T-cell (primary cell): ENCODE results near the gene RETREG1. TPM values are rescaled to one million over a fixed set of nuclear protein-coding genes. Genes with fewer than 3 reads are reported as not detected.

Experiments
- ATAC-seq, 4 experiments: fragments of 200-7000 bp in 3 of 4; fragments of 150-1000 bp in 1 of 4; cut with Tn5 transposase; replicated peaks in 1 of 4; 1 replicate in 3 of 4; 2 replicates in 1 of 4; pipeline ENCODE4 v1.10.0; 2021; ENCODE audit warnings: moderate library complexity in 3 of 4, mild to moderate bottlenecking in 2 of 4, moderate number of reproducible peaks in 1 of 4
- CTCF ChIA-PET, 2 donors: fragments of 300-600 bp; sonication (Branson Sonifier 250); formaldehyde crosslinking; loops; one replicate each; lab custom pipeline; 2022; ENCODE audit warnings: antibody characterized with exemption in 2 of 2; lab: Charles Lee
- POLR2A ChIA-PET, 2 donors: fragments of 300-600 bp; sonication (Branson Sonifier 250); formaldehyde crosslinking; loops; one replicate each; lab custom pipeline; 2022; ENCODE audit warnings: antibody characterized with exemption in 2 of 2; lab: Charles Lee
- DNase-seq, 35 experiments: peaks; one replicate each; pipeline versions ENCODE4 v3.0.0 to v3.0.0-alpha.2; 2013 to 2023
- H3K27ac ChIP-seq: one replicate; pipeline ENCODE4 v1.5.1; 2013; ENCODE audit warnings: low read length
- H3K27me3 ChIP-seq, 2 experiments: replicated peaks in 1 of 2; 1 replicate in 1 of 2; 2 replicates in 1 of 2; pipeline versions ENCODE4 v1.6.1 to v1.7.0; 2013; ENCODE audit warnings: low read length in 1 of 2, mixed read lengths in 1 of 2; ENCODE audit not compliant: control insufficient read depth in 2 of 2, insufficient read depth in 2 of 2; ENCODE audit errors: extremely low read depth in 1 of 2
- H3K36me3 ChIP-seq, 2 donors: 1 replicate in 1 of 2; 2 replicates in 1 of 2; pipeline versions ENCODE4 v1.6.1 to v1.7.0; 2013; ENCODE audit warnings: low read length in 1 of 2; ENCODE audit not compliant: control insufficient read depth in 2 of 2, insufficient read depth in 1 of 2; ENCODE audit errors: extremely low read depth in 1 of 2
- H3K4me1 ChIP-seq, 2 experiments: 1 replicate in 1 of 2; 2 replicates in 1 of 2; pipeline versions ENCODE4 v1.6.1 to v1.7.0; 2013; ENCODE audit warnings: low read length in 2 of 2, mixed read lengths in 1 of 2; ENCODE audit not compliant: insufficient read depth in 2 of 2, control insufficient read depth in 1 of 2; ENCODE audit errors: extremely low read depth in 1 of 2
- H3K4me3 ChIP-seq, 2 donors: 1 replicate in 1 of 2; 2 replicates in 1 of 2; pipeline versions ENCODE4 v1.5.1 to v1.7.0; 2013; ENCODE audit warnings: mild to moderate bottlenecking in 2 of 2, low read length in 1 of 2, moderate library complexity in 1 of 2; ENCODE audit not compliant: control insufficient read depth in 1 of 2; ENCODE audit errors: extremely low read depth in 1 of 2
- H3K9me3 ChIP-seq: 2 replicates; pipeline ENCODE4 v1.7.0; 2013
- H3K27ac Mint-ChIP-seq, 2 donors: one replicate each; pipeline ENCODE4 v1.8.0; 2020 to 2021; ENCODE audit warnings: mild to moderate bottlenecking in 2 of 2, mixed read lengths in 2 of 2
- H3K27me3 Mint-ChIP-seq, 2 donors: one replicate each; pipeline ENCODE4 v1.8.0; 2021 to 2022; ENCODE audit warnings: mixed read lengths in 2 of 2
- H3K36me3 Mint-ChIP-seq: one replicate; pipeline ENCODE4 v1.8.0; 2021; ENCODE audit warnings: mixed read lengths
- H3K4me1 Mint-ChIP-seq, 3 donors: one replicate each; pipeline ENCODE4 v1.8.0; 2020 to 2022; ENCODE audit warnings: mixed read lengths in 3 of 3, mild to moderate bottlenecking in 1 of 3
- H3K4me3 Mint-ChIP-seq, 3 donors: one replicate each; pipeline ENCODE4 v1.8.0; 2020 to 2022; ENCODE audit warnings: mild to moderate bottlenecking in 3 of 3, mixed read lengths in 3 of 3, moderate library complexity in 3 of 3
- H3K9me3 Mint-ChIP-seq, 3 donors: one replicate each; pipeline ENCODE4 v1.8.0; 2020 to 2022; ENCODE audit warnings: mixed read lengths in 3 of 3
- WGBS: methylation state at CpG from one replicate; pipeline ENCODE4 v1.1.5; 2013; ENCODE audit warnings: missing lambda C conversion rate; ENCODE audit not compliant: insufficient coverage; 5-methylcytosine and 5-hydroxymethylcytosine counted together
- total RNA-seq, 35 experiments: library from RNA in 6 of 35; stranded (reverse) in 6 of 35; fragments of 120-200 nt in 1 of 35; gene quantifications; one replicate each; pipeline versions ENCODE4 v1.2.1 to v1.2.4 and lab custom pipeline; 2013 to 2026

Gene RETREG1
- total RNA-seq, 5 donors from 2014 or later (not counting 1 experiment from before 2014, with no cell fraction given) = 41.0 to 72.1 (median 55.5) TPM

DNA sequence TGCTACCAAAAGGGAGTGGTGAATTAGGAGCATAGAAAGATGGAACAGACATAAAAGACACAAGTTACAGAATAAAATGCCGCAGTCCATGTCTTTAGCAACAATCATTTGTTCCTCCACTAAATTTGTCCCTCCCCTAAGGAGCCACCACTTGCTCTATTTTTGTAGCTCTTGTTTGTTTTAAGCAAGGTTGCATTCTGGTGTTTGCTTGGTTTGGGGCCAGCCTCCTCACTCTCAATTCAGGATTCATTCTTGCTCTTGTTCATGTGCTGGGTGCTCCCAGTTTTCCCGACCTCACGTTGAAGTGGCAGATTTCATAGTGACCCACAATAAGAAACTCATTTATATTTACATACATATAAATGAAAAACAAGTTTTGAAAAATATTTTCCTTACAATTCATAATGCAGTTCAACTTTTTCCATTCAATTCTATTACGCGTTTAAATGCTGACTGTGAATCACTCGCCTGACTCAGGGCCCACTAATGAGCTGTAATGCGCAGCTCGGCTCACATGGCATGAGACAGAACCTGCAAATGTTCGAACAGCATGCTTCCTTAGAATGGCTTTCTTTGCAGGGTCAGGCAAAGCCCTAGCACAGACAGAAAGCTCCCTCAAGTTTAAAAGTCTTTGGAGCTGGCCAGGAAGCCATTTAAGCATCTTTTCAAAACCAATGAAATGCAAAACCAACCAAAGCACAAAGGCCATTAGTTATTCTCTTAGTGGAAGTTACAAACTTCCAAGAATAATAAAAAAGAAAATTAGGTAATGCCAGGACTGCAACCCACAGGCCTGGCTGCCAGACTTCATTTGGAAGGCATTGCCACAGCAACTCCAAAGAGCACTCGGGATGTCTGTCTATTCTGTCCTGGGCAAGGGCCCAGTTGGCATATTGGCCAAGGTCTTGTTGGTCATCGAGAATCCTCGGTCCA lies 41.7 kb downstream of the RETREG1 start:
- POLR2A ChIA-PET = no interaction called here
- peaks cover 0 to 4% of the 10 kb centered on the region in 2 donors for H3K36me3 ChIP-seq
- WGBS = 96% methylated on average over 9 of the region's 12 CpGs
- CTCF ChIA-PET = interaction anchor here in 1 of 2 donors (0.7 kb wide), 1 partner anchor 10 kb away, joined by 6 read pairs; no protein-coding TSS in a partner anchor
- H3K27me3 ChIP-seq = no peaks in the 10 kb centered on the region
- ATAC-seq (no peak), DNase-seq (no peak)
- Mint-ChIP-seq H3K9me3 (no peaks in the 10 kb centered on the region), H3K4me3 (no peak overlapping the region), H3K36me3 (peaks cover 25% of the 10 kb centered on the region), H3K4me1 (peaks cover 21 to 47% (median 41%) of the 10 kb centered on the region in 3 donors), H3K27me3 (no peaks in the 10 kb centered on the region), H3K27ac (no peak overlapping the region)
- H3K9me3 ChIP-seq = no peaks in the 10 kb centered on the region
- no peak overlapping the region for H3K4me3 ChIP-seq
- no peak overlapping the region for H3K27ac ChIP-seq
- peaks cover 7 to 12% of the 10 kb centered on the region in 2 experiments for H3K4me1 ChIP-seq

DNA sequence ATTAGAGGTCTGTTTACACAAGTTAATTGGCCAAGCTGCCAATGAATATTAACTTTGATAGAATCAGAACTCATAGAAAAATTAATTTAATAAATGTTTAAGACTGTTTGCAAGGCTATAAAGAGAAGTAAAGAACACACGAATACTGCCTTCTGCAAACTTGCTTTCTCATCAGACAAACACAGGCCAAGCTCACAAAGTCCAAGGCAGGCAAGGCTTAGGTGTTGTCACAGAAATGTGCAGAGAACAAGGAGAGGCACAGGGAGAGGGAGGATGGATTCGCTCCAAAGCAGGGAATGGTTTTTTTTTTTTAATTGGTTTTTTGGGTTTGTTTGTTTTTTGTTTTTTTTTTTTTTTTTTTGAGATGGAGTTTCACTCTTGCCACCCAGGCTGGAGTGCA lies 43.4 kb downstream of the RETREG1 start:
- Histone ChIP-seq H3K36me3 (peaks cover 0 to 17% of the 10 kb centered on the region in 2 donors), H3K9me3 (no peaks in the 10 kb centered on the region), H3K27ac (no peak overlapping the region), H3K27me3 (no peaks in the 10 kb centered on the region), H3K4me3 (no peak overlapping the region), H3K4me1 (peaks cover 7 to 12% of the 10 kb centered on the region in 2 experiments)
- CTCF ChIA-PET = no interaction called here
- no peaks in the 10 kb centered on the region for H3K9me3 Mint-ChIP-seq
- DNase-seq = no peak
- H3K27me3 Mint-ChIP-seq = no peaks in the 10 kb centered on the region
- POLR2A ChIA-PET = no interaction called here
- no peak overlapping the region for H3K4me3 Mint-ChIP-seq
- peaks cover 33% of the 10 kb centered on the region for H3K36me3 Mint-ChIP-seq
- H3K4me1 Mint-ChIP-seq = peaks cover 18 to 47% (median 38%) of the 10 kb centered on the region in 3 donors
- no CpG with 5 or more reads among the region's 2 CpGs for WGBS
- no peak overlapping the region for H3K27ac Mint-ChIP-seq
- ATAC-seq = no peak

DNA sequence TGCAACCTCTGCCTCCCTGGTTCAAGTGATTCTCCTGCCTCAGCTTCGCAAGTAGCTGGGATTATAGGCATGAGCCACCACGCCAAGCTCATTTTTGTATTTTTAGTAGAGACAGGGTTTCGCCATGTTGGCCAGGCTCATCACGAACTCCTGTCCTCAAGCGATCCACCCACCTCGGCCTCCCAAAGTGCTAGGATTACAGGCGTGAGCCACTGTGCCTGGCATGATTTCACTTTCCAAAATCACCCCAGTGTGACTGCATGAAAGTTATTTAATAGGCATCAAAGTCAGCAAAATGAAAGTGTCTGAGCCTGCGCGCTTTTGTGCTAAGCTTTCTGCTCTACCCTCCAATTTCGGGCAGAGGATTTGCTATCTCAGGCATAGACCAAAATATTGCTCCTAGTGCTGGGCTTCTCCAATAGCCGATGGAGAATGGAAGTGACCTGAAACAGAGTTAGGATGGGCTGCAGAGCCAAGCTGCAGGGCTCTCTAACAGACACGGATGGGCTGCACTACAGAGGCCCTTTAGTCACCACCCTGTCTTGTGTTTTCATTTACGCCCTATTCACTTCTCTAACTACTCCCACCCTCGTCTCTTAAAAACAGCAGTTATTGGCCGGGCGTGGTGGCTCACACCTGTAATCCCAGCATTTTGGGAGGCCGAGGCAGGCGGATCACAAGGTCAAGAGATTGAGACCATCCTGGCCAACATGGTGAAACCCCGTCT lies 44.3 kb downstream of the RETREG1 start:
- no peak for DNase-seq
- H3K4me3 Mint-ChIP-seq = no peak overlapping the region
- Histone ChIP-seq H3K9me3 (no peaks in the 10 kb centered on the region), H3K36me3 (peaks cover 0 to 17% of the 10 kb centered on the region in 2 donors), H3K27me3 (no peaks in the 10 kb centered on the region), H3K4me1 (peaks cover 7 to 12% of the 10 kb centered on the region in 2 experiments), H3K4me3 (no peak overlapping the region), H3K27ac (no peak overlapping the region)
- peaks cover 21 to 47% (median 41%) of the 10 kb centered on the region in 3 donors for H3K4me1 Mint-ChIP-seq
- H3K9me3 Mint-ChIP-seq = no peaks in the 10 kb centered on the region
- H3K27me3 Mint-ChIP-seq = no peaks in the 10 kb centered on the region
- CTCF ChIA-PET = no interaction called here
- peaks cover 33% of the 10 kb centered on the region for H3K36me3 Mint-ChIP-seq
- 95% methylated on average over 13 of the region's 19 CpGs for WGBS
- no peak for ATAC-seq
- POLR2A ChIA-PET = interaction anchor here in 1 of 2 donors (0.7 kb wide), 1 partner anchor 836 kb away, joined by 6 read pairs; no protein-coding TSS in a partner anchor
- H3K27ac Mint-ChIP-seq = no peak overlapping the region

DNA sequence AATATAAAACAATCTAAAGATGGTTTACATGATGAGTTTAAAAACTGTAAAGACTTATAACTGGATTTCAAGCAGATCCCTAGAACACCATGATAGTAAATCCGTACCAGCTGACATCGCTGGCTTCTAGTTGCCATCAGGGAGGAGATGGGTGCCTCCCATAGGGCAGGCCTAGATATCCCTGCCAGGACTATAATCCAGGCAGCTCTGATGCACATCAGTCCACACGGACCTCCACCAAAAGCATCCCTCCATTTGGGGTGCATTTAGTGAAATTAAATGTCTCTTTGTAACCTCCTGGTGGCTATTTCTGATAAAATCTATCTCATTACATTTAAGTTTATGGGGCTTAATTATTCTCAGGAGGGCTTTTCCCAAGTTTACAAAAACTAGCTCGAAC lies 45.8 kb downstream of the RETREG1 start:
- Mint-ChIP-seq H3K4me3 (no peak overlapping the region), H3K27me3 (no peaks in the 10 kb centered on the region), H3K9me3 (no peaks in the 10 kb centered on the region), H3K27ac (no peak overlapping the region), H3K4me1 (peaks cover 29 to 54% (median 53%) of the 10 kb centered on the region in 3 donors), H3K36me3 (peaks cover 42% of the 10 kb centered on the region)
- H3K9me3 ChIP-seq = no peaks in the 10 kb centered on the region
- no peak overlapping the region for H3K4me3 ChIP-seq
- ATAC-seq = no peak
- 100% methylated on average over 2 of the region's 4 CpGs for WGBS
- H3K27me3 ChIP-seq = no peaks in the 10 kb centered on the region
- DNase-seq = no peak
- POLR2A ChIA-PET = no interaction called here
- peaks cover 7 to 12% of the 10 kb centered on the region in 2 experiments for H3K4me1 ChIP-seq
- CTCF ChIA-PET = interaction anchor here in 1 of 2 donors (0.6 kb wide), 1 partner anchor 1788 kb away, joined by 3 read pairs; no protein-coding TSS in a partner anchor
- no peak overlapping the region for H3K27ac ChIP-seq
- peaks cover 0 to 23% of the 10 kb centered on the region in 2 donors for H3K36me3 ChIP-seq

DNA sequence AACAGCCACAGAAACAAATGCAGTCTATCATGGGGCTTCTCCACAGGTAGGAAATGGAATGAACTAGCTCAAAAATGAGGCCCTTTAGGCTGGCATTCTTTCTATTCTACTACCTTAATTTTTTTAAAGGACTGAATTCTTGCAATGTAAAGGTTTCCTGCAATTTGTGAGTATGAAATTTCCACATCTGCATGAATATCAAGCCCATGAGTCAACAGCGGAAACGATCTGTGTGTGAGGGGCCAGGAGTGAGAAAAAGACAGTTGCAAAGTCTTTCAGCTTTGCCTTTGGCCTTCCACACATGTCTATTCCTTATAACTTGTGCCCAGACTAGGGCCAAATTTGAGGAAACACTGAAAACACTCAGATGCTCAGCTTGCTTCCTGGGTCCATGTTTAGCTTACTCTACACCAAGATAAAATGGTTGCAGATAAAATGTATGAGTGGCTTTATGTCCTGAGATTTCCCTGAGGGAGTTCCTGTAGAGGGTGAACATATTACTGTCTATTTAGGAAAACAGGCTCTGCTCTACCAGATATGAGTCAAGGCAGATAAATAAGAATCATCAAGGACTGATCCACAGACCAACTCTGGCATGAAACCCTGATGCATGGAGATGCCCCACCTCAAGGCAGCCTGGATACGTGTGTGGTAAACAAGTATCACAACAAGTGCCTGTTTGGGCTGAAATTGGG lies 46.5 kb downstream of the RETREG1 start:
- no peak overlapping the region for H3K27ac Mint-ChIP-seq
- 83% methylated on average over 1 of the region's 3 CpGs for WGBS
- H3K4me1 Mint-ChIP-seq = peaks cover 32 to 60% (median 52%) of the 10 kb centered on the region in 3 donors
- Histone ChIP-seq H3K4me1 (peaks cover 5 to 9% of the 10 kb centered on the region in 2 experiments), H3K27me3 (no peaks in the 10 kb centered on the region), H3K4me3 (no peak overlapping the region), H3K9me3 (no peaks in the 10 kb centered on the region), H3K36me3 (peaks cover 0 to 23% of the 10 kb centered on the region in 2 donors), H3K27ac (no peak overlapping the region)
- POLR2A ChIA-PET = no interaction called here
- no peak for ATAC-seq
- no peak overlapping the region for H3K4me3 Mint-ChIP-seq
- no peaks in the 10 kb centered on the region for H3K27me3 Mint-ChIP-seq
- CTCF ChIA-PET = interaction anchor here in 1 of 2 donors (1.0 kb wide), 1 partner anchor 64 kb away, joined by 3 read pairs; no protein-coding TSS in a partner anchor
- no peaks in the 10 kb centered on the region for H3K9me3 Mint-ChIP-seq
- peaks cover 46% of the 10 kb centered on the region for H3K36me3 Mint-ChIP-seq
- no peak for DNase-seq
